Stimulated activated CD4-positive, alpha-beta T cell treated with anti-CD3 and anti-CD28 coated beads, Interleukin-2, amount 100 ng/mL, for 48 hours (primary cell): ENCODE data around the gene GLYATL2.

Source experiments
- DNase-seq, 2 donors: peaks; one replicate each; pipeline ENCODE4 v3.0.0-alpha.2; 2020

GLYATL2 gene

DNA sequence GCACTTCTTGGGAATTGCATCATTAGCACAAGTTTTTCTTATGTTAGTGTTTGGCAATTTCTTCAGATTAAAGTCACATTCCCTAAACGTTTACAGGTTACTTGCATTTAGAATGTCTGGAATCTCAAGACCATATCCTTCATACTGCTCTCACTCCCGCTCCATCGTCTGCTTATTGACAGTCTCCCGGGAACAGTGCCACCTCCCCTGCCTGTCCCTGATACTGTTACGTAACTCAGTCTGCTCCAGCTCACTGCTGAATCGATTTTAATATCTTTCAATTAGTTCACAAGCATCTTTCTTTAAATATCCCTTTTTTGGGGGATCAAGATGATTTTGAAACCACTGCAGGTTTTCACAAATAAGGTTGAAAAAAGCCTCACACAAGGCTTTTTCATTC, 48.2 kb downstream of the GLYATL2 start:
- no peak for DNase-seq

DNA sequence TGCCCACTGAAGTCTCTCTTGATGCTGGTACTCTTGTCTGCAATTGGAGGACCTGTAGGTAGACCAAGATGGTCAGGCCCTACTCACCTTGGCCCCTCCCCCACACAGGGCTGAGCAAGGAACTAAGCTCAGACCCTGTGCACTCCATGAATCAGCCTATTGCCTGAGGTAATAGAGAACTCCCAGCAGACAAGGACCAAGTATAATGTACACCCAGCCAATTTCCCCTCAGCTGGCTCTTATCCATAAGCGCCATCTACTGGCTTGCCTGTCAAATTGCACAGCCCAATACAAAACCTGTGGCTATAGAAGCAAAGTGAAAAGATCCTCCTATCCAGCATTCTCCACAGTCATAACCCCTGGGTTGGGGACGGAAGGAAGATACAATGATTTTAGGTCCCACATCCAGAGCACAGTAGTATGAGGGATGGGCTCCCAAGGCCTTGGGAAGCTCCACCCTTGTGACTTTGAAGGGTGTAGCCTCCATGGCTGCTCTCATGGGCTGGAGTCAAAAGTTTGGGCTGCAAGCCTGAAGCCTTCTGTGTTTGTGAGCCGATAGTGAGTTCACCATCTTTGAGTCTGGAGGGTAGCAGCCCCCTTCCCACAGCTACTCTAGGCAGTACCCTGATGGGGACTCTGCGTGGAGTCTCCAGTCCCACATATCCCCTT, 56.0 kb downstream of the GLYATL2 start:
- DNase-seq: peak; percentile 18

DNA sequence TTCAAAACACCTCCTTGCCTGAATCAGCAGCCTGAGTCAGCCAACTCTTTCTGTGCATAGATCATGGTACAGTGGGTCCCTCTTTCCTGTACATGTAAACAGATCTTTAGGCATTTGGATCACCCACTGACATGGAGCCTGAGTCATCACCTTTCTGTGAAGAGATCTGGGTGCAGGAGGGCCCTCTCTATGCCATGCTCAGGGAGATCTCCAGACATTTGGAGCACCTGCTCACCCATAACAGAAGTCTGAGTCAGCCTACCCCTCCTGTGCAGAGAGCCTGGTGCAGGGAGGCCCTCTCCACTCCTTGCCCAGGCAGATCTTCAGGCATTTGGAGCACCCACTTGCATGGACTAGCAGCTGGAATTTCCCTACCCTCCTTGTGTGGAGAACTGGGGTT, 56.6 kb downstream of the GLYATL2 start:
- DNase-seq: no peak

DNA sequence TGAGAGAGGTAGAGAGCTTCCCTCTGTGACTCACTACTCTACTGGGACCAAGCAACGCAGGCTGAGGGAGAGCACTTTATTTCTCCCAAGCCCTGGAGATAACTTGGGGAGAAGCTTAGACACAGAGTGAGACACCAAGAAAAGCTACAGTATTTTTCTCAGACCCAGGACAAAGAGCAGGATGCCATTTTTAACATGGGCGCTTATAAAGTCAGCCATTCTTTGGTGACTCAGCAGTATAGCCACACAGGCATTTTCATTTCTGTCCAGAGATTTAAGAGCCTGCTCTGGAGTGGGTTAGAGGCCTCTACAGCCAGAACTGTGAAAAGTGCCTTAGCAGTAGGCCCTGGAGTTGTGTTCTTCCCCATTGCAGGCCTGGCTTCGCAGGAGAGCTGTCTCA, 57.8 kb downstream of the GLYATL2 start:
- no peak for DNase-seq

DNA sequence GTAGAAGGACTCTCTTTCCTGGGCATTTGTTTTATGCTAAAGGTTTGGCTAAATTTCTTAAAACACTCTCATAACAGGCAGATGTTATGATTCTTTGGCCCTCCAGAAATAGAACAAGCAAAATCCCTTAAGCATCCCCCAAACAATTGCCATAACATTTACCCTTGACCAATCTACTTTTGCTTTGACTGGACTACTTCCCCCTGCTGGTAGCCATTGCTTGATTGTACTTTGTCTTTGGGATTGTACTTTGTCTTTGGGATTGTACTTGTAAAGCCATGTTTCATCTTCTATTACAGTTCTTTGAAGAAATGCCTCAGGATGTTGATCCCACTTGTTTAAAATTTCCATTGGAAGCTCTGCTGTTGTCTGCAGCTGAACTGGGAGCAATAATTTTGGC, 59.5 kb downstream of the GLYATL2 start:
- no peak for DNase-seq
